GM21390 (cell line): ENCODE results near the gene GJD3.
"Not testable (repeated sequence)": the region's sequence is repeated elsewhere in the genome, so short reads cannot be mapped to it uniquely, and the experiment has no call there.

ENCODE experiments used
- ATAC-seq: cut with Tn5 transposase; IDR thresholded peaks from one replicate; pipeline ENCODE4 v1.9.1; 2021; ENCODE audit not compliant: unreplicated experiment

GJD3 gene

GRCh38 chr17:40369923-40370322, 5.4 kb upstream of the GJD3 start:
- no peak for ATAC-seq

DNA sequence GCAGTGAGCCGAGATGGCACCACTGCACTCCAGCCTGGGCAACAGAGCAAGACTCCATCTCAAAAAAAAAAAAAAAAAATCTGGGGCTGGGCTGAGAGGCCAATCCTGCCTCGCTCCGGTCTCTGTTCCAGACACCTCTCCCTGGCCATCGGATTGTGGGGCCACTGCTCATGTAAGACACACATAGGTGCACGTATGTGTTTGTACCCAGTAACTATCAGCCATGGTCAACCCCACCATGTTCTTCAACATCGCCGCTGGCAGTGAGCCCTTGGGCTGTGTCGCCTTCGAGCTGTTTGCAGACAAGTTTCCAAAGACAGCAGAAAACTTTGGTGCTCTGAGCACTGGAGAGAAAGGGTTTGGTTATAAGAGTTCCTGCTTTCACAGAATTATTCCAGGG, 3.2 kb upstream of the GJD3 start:
- not testable (repeated sequence) for ATAC-seq

GRCh38 chr17:40366861-40367518, 2.5 kb upstream of the GJD3 start:
- no peak for ATAC-seq

- no peak for ATAC-seq
Observed at GRCh38 chr17:40366076-40366860, 1.7 kb upstream of the GJD3 start.

DNA sequence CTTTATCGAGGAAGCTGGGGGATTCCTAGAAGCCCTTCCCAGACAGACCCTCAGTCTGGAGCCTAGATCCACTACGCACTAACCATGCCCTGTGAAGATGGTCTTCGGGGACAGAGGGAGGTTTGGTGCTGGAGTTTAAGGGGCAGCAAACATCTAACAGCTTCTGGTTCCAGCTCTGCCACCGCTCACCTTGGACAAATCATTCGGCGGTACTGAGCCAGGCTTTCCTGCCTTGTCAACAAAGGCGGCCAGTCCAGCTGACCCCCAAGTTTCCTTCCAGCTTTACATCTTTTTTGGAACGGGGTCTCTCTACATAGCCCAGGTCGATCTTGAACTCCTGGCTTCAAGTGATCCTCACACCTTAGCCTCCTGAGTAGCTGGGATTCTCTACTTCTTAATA, 369 bp upstream of the GJD3 start:
- ATAC-seq, result no peak

GRCh38 chr17:40363111-40363827, 1.3 kb downstream of the GJD3 start:
- ATAC-seq, result peak; percentile 22

DNA sequence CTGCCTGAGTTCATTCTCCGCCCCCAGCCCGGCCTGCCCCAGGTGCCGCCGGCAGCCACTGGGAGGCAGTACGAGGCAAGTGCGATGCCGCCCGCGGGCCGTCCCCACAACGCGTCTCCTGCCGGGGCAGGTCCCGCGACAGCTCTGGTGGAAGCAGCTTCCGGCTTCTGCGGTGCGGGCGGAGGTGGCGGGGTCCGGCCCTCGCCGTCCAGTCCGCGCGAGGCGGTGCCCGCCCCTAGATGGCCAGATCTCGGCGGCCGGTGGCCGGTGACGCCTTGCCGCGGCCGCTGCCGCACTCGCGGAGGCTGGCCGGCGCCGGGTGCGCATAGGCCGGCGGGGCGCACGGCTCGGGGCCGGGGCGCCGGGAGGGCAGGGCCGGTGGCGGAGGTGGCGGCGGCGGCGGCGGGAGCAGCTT, 1.8 kb downstream of the GJD3 start:
- peak; percentile 66 for ATAC-seq

GRCh38 chr17:40361925-40362695, 2.4 kb downstream of the GJD3 start:
- ATAC-seq, result no peak

- ATAC-seq, result no peak
Observed at GRCh38 chr17:40361063-40361924, 3.2 kb downstream of the GJD3 start.

DNA sequence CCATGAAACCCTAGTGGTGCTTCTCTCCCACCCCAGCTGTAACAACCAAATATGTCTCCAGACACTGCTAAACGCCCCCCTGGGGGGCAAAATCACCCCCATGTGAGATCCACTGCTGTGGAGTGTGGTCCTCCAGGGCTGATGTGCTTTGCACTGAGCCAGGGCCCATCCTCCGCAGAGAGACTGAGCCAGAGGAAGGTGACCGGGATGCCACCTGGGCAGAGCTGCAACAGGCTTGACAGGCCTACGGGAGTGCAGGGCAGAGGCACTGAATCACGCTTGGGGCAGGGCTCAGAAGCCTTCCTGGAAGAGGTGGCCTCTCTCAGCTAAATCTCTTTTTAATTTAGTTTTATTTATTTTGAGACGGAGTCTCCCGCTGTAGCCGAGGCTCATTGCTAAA, 4.4 kb downstream of the GJD3 start:
- ATAC-seq, result no peak

DNA sequence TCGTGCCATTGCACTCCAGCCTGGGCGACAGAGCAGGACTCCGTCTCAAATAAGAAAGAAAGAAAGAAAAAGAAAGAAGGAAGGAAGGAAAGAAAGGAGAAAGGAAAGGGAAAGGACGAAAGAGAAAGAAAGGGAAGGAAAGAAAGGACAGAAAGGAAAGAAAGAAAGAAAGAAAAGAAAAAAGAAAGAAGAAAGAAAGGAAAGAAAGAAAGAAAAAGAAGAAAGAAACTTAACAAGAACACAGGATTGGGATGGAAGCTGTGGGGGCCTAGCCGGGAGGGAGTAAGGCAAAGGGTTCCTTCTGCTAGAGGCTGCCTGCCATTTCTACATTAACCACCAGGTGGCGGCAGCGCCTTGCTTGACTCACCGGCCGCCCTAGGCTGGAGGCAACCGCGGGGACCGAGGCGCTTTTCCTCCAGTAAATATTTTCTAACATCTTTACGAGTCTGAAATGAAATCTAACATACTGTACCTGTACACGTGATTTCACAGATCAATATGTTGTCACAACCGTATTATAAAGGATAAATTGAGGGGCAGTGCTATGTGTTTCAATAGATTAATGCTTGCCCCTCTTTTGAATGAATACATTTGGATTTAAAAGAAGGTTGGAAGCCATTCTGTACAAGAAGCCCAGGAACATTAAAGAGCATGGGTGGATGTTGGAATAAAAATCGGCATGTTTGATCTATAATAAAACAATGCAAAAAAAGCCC, 6.1 kb downstream of the GJD3 start:
- no peak for ATAC-seq

GRCh38 chr17:40356990-40357881, 7.3 kb downstream of the GJD3 start:
- ATAC-seq, result no peak

DNA sequence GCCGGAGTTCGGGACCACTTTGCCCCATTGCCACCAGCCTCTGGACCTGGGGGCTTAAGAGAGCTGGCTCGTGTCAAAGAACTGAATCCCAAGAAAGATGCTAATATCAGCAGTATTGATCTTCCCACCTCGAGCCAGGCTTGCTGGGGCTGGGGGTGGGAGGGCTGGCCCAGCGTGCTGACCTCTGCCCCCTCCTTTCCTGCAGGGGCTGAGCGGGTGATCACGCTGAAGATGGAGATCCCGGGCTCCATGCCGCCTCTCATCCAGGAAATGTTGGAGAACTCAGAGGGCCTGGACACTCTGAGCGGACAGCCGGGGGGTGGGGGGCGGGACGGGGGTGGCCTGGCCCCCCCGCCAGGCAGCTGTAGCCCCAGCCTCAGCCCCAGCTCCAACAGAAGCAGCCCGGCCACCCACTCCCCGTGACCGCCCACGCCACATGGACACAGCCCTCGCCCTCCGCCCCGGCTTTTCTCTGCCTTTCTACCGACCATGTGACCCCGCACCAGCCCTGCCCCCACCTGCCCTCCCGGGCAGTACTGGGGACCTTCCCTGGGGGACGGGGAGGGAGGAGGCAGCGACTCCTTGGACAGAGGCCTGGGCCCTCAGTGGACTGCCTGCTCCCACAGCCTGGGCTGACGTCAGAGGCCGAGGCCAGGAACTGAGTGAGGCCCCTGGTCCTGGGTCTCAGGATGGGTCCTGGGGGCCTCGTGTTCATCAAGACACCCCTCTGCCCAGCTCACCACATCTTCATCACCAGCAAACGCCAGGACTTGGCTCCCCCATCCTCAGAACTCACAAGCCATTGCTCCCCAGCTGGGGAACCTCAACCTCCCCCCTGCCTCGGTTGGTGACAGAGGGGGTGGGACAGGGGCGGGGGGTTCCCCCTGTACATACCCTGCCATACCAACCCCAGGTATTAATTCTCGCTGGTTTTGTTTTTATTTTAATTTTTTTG, 8.5 kb downstream of the GJD3 start:
- no peak for ATAC-seq

- ATAC-seq, result no peak
Observed at GRCh38 chr17:40355123-40355803, 9.3 kb downstream of the GJD3 start.

- ATAC-seq, result no peak
Observed at GRCh38 chr17:40354221-40355122, 10.1 kb downstream of the GJD3 start.
